ENCODE results near the gene MSX1.

Gene MSX1

GRCh38 chr4:4842476-4843441, 16.7 kb upstream of the MSX1 start:
- DNase-seq, result no peak

- no peak for DNase-seq
Measured at GRCh38 chr4:4843635-4844291, 15.7 kb upstream of the MSX1 start.

GRCh38 chr4:4845027-4845426, 14.4 kb upstream of the MSX1 start:
- DNase-seq, result no peak

GRCh38 chr4:4847011-4847410, 12.5 kb upstream of the MSX1 start:
- no peak for DNase-seq

- no peak for DNase-seq
Measured at GRCh38 chr4:4848540-4848939, 10.9 kb upstream of the MSX1 start.

- no peak for DNase-seq
Measured at GRCh38 chr4:4849106-4849505, 10.4 kb upstream of the MSX1 start.

GRCh38 chr4:4849524-4850193, 9.8 kb upstream of the MSX1 start:
- no peak for DNase-seq

- no peak for DNase-seq
Measured at GRCh38 chr4:4851081-4851480, 8.4 kb upstream of the MSX1 start.

GRCh38 chr4:4851906-4852305, 7.6 kb upstream of the MSX1 start:
- DNase-seq, result no peak

- no peak for DNase-seq
Measured at GRCh38 chr4:4852591-4853362, 6.7 kb upstream of the MSX1 start.

- no peak for DNase-seq
Measured at GRCh38 chr4:4853371-4853823, 6.1 kb upstream of the MSX1 start.

GRCh38 chr4:4853921-4854648, 5.4 kb upstream of the MSX1 start:
- DNase-seq, result no peak

GRCh38 chr4:4854649-4855295, 4.7 kb upstream of the MSX1 start:
- DNase-seq, result no peak

GRCh38 chr4:4855301-4856070, 4.0 kb upstream of the MSX1 start:
- no peak for DNase-seq

GRCh38 chr4:4856071-4857000, 3.1 kb upstream of the MSX1 start:
- no peak for DNase-seq

GRCh38 chr4:4857001-4857808, 2.3 kb upstream of the MSX1 start:
- no peak for DNase-seq

GRCh38 chr4:4857809-4858508, 1.5 kb upstream of the MSX1 start:
- DNase-seq, result no peak

Measured in NCI-H1694 treated with DMSO at 0.1 percent for 48 hours (cell line).